ENCODE measurements around the gene NOP53.
A peak's percentile ranks its signal among the peaks of the same experiment; 100 is the strongest.
"Not testable (repeated sequence)": the region's sequence is repeated elsewhere in the genome, so short reads cannot be mapped to it uniquely, and the experiment has no call there.

The NOP53 gene

GRCh38 chr19:47778954-47779351, 33.6 kb downstream of the NOP53 start:
- Histone ChIP-seq H3K36me3 (ENCODE audit: control insufficient read depth in 2 of 2, insufficient read depth in 2 of 2, low read length in 2 of 2) (peaks cover 17 to 20% of the 10 kb centered on the region in 2 donors), H3K9me3 (ENCODE audit: control insufficient read depth in 2 of 2, low read length in 2 of 2) (no peaks in the 10 kb centered on the region), H3K9ac (ENCODE audit: low read length in 2 of 2) (peak overlapping the region; percentile 90 to 93), H3K4me1 (ENCODE audit: control insufficient read depth, insufficient read depth, low read length) (peaks cover 47% of the 10 kb centered on the region), H3K27ac (ENCODE audit: low read length) (peak overlapping the region; percentile 98), H3K27me3 (ENCODE audit: control insufficient read depth in 1 of 2, insufficient read depth in 2 of 2, low read length in 2 of 2) (no peaks in the 10 kb centered on the region), H3K4me3 (ENCODE audit: low read length in 2 of 2) (peak overlapping the region; percentile 72 to 97)

- H3K9me3 ChIP-seq (ENCODE audit: control insufficient read depth in 2 of 2, low read length in 2 of 2), result no peaks in the 10 kb centered on the region
- peak overlapping the region; percentile 72 to 97 for H3K4me3 ChIP-seq (ENCODE audit: low read length in 2 of 2)
- peak overlapping the region; percentile 90 to 93 for H3K9ac ChIP-seq (ENCODE audit: low read length in 2 of 2)
- peaks cover 24 to 25% of the 10 kb centered on the region in 2 donors for H3K36me3 ChIP-seq (ENCODE audit: control insufficient read depth in 2 of 2, insufficient read depth in 2 of 2, low read length in 2 of 2)
- H3K4me1 ChIP-seq (ENCODE audit: control insufficient read depth, insufficient read depth, low read length), result peaks cover 49% of the 10 kb centered on the region
- peak overlapping the region; percentile 98 for H3K27ac ChIP-seq (ENCODE audit: low read length)
- H3K27me3 ChIP-seq (ENCODE audit: control insufficient read depth in 1 of 2, insufficient read depth in 2 of 2, low read length in 2 of 2), result no peaks in the 10 kb centered on the region
Measured at GRCh38 chr19:47779524-47780214, 34.3 kb downstream of the NOP53 start.

DNA sequence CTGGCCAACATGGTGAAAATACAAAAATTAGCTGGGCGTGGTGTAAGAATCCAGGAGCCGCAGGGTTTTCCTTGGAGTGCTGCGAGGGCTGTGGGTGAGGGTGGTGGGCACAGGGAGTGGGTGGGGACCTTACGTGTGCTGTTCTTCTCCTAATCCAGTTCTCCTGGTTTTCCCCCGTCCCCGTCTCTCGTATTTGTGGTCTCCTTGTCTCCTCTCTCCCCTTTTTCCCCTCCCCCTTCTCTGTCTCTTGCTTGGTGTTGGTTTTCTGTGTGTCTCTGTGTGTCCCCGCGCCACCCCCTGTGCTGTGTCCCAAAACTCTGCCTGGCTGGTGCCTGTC, 34.8 kb downstream of the NOP53 start:
- peak overlapping the region; percentile 66 to 90 for H3K9ac ChIP-seq (ENCODE audit: low read length in 2 of 2)
- H3K4me3 ChIP-seq (ENCODE audit: low read length in 2 of 2), result peak overlapping the region; percentile 72 to 97
- H3K27ac ChIP-seq (ENCODE audit: low read length), result peak overlapping the region; percentile 98
- H3K27me3 ChIP-seq (ENCODE audit: control insufficient read depth in 1 of 2, insufficient read depth in 2 of 2, low read length in 2 of 2), result no peaks in the 10 kb centered on the region
- peaks cover 49% of the 10 kb centered on the region for H3K4me1 ChIP-seq (ENCODE audit: control insufficient read depth, insufficient read depth, low read length)
- H3K36me3 ChIP-seq (ENCODE audit: control insufficient read depth in 2 of 2, insufficient read depth in 2 of 2, low read length in 2 of 2), result peaks cover 26 to 27% of the 10 kb centered on the region in 2 donors
- no peaks in the 10 kb centered on the region for H3K9me3 ChIP-seq (ENCODE audit: control insufficient read depth in 2 of 2, low read length in 2 of 2)

DNA sequence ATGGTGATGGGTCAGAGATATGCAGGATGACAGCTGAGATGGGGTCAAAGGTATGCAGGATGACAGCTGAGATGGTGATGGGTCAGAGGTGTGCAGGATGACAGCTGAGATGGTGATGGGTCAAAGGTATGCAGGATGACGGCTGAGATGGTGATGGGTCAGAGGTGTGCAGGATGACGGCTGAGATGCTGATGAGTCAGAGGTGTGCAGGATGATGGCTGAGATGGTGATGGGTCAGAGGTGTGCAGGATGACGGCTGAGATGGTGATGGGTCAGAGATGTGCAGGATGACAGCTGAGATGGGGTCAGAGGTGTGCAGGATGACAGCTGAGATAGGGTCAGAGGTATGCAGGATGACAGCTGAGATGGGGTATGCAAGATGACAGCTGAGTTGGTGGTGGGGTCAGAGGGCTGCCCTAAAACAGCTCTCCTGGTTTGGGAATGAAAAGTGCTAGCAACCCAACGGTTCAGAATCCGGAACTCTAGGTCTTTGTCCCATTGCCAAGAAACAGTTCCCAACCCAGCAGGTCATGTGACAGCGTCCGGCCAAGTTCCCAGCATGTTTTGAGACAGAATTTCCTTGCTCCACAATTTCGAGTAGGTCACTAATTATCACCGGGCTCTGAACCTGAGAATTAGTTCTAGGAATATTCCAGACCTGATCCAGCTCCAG, 36.4 kb downstream of the NOP53 start:
- H3K4me1 ChIP-seq (ENCODE audit: control insufficient read depth, insufficient read depth, low read length), result peaks cover 49% of the 10 kb centered on the region

GRCh38 chr19:47786566-47786965, 41.2 kb downstream of the NOP53 start:
- Histone ChIP-seq H3K4me3 (ENCODE audit: low read length in 2 of 2) (no peak overlapping the region), H3K4me1 (ENCODE audit: control insufficient read depth, insufficient read depth, low read length) (peaks cover 27% of the 10 kb centered on the region), H3K36me3 (ENCODE audit: control insufficient read depth in 2 of 2, insufficient read depth in 2 of 2, low read length in 2 of 2) (peaks cover 29 to 34% of the 10 kb centered on the region in 2 donors), H3K27me3 (ENCODE audit: control insufficient read depth in 1 of 2, insufficient read depth in 2 of 2, low read length in 2 of 2) (no peaks in the 10 kb centered on the region), H3K27ac (ENCODE audit: low read length) (peak overlapping the region; percentile 24), H3K9ac (ENCODE audit: low read length in 2 of 2) (peak overlapping the region in 1 of 2 donors; percentile 9), H3K9me3 (ENCODE audit: control insufficient read depth in 2 of 2, low read length in 2 of 2) (no peaks in the 10 kb centered on the region)

More for the DNA sequence above, 36.4 kb downstream of the NOP53 start:
- no peaks in the 10 kb centered on the region for H3K9me3 ChIP-seq (ENCODE audit: control insufficient read depth in 2 of 2, low read length in 2 of 2)
- no peak overlapping the region for H3K27ac ChIP-seq (ENCODE audit: low read length)
- H3K27me3 ChIP-seq (ENCODE audit: control insufficient read depth in 1 of 2, insufficient read depth in 2 of 2, low read length in 2 of 2), result no peaks in the 10 kb centered on the region
- H3K36me3 ChIP-seq (ENCODE audit: control insufficient read depth in 2 of 2, insufficient read depth in 2 of 2, low read length in 2 of 2), result peaks cover 34 to 40% of the 10 kb centered on the region in 2 donors
- no peak overlapping the region for H3K9ac ChIP-seq (ENCODE audit: low read length in 2 of 2)
- peak overlapping the region; percentile 63 to 97 for H3K4me3 ChIP-seq (ENCODE audit: low read length in 2 of 2)

GRCh38 chr19:47787307-47787706, 42.0 kb downstream of the NOP53 start:
- Histone ChIP-seq H3K27ac (ENCODE audit: low read length) (peak overlapping the region; percentile 24), H3K4me1 (ENCODE audit: control insufficient read depth, insufficient read depth, low read length) (peaks cover 20% of the 10 kb centered on the region), H3K36me3 (ENCODE audit: control insufficient read depth in 2 of 2, insufficient read depth in 2 of 2, low read length in 2 of 2) (peaks cover 27 to 30% of the 10 kb centered on the region in 2 donors)
- H3K9me3 ChIP-seq (ENCODE audit: control insufficient read depth in 2 of 2, low read length in 2 of 2); H3K27me3 ChIP-seq (ENCODE audit: control insufficient read depth in 1 of 2, insufficient read depth in 2 of 2, low read length in 2 of 2); H3K4me3 ChIP-seq (ENCODE audit: low read length in 2 of 2); H3K9ac ChIP-seq (ENCODE audit: low read length in 2 of 2): not testable (repeated sequence)

- not testable (repeated sequence) for H3K4me1 ChIP-seq (ENCODE audit: control insufficient read depth, insufficient read depth, low read length); H3K27me3 ChIP-seq (ENCODE audit: control insufficient read depth in 1 of 2, insufficient read depth in 2 of 2, low read length in 2 of 2); H3K9me3 ChIP-seq (ENCODE audit: control insufficient read depth in 2 of 2, low read length in 2 of 2); H3K4me3 ChIP-seq (ENCODE audit: low read length in 2 of 2); H3K9ac ChIP-seq (ENCODE audit: low read length in 2 of 2); H3K27ac ChIP-seq (ENCODE audit: low read length)
- peaks cover 11 to 16% of the 10 kb centered on the region in 2 donors for H3K36me3 ChIP-seq (ENCODE audit: control insufficient read depth in 2 of 2, insufficient read depth in 2 of 2, low read length in 2 of 2)
Measured at GRCh38 chr19:47789811-47790210, 44.5 kb downstream of the NOP53 start.

- H3K27me3 ChIP-seq (ENCODE audit: control insufficient read depth in 1 of 2, insufficient read depth in 2 of 2, low read length in 2 of 2), result no peaks in the 10 kb centered on the region
- H3K4me1 ChIP-seq (ENCODE audit: control insufficient read depth, insufficient read depth, low read length), result peaks cover 8% of the 10 kb centered on the region
- no peak overlapping the region for H3K4me3 ChIP-seq (ENCODE audit: low read length in 2 of 2)
- H3K27ac ChIP-seq (ENCODE audit: low read length), result no peak overlapping the region
- H3K36me3 ChIP-seq (ENCODE audit: control insufficient read depth in 2 of 2, insufficient read depth in 2 of 2, low read length in 2 of 2), result peaks cover 8 to 12% of the 10 kb centered on the region in 2 donors
- no peaks in the 10 kb centered on the region for H3K9me3 ChIP-seq (ENCODE audit: control insufficient read depth in 2 of 2, low read length in 2 of 2)
- H3K9ac ChIP-seq (ENCODE audit: low read length in 2 of 2), result no peak overlapping the region
Measured at GRCh38 chr19:47790398-47790814, 45.1 kb downstream of the NOP53 start.

DNA sequence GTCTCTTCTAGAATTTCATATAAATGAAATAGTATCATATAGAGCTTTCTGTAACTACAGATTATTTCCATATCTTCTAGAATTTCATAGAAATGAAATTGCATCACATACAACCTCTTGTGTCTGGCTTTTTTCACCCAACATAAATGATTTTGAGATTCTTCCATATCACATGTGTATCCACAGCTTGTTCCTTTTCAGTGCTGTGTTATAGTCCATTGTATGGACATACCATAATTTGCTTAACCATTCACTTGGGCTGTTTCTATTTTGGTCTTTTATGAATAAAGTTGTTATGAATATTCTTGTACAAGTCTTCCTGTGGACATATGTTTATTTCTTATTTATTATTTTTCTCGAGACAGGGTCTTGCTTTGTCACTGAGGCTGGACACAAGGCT, 47.3 kb downstream of the NOP53 start:
- no peak overlapping the region for H3K4me3 ChIP-seq (ENCODE audit: low read length in 2 of 2)
- no peak overlapping the region for H3K9ac ChIP-seq (ENCODE audit: low read length in 2 of 2)
- H3K9me3 ChIP-seq (ENCODE audit: control insufficient read depth in 2 of 2, low read length in 2 of 2), result no peaks in the 10 kb centered on the region
- no peaks in the 10 kb centered on the region for H3K36me3 ChIP-seq (ENCODE audit: control insufficient read depth in 2 of 2, insufficient read depth in 2 of 2, low read length in 2 of 2)
- H3K27ac ChIP-seq (ENCODE audit: low read length), result no peak overlapping the region
- no peaks in the 10 kb centered on the region for H3K27me3 ChIP-seq (ENCODE audit: control insufficient read depth in 1 of 2, insufficient read depth in 2 of 2, low read length in 2 of 2)
- peaks cover 8% of the 10 kb centered on the region for H3K4me1 ChIP-seq (ENCODE audit: control insufficient read depth, insufficient read depth, low read length)

- Histone ChIP-seq H3K27me3 (ENCODE audit: control insufficient read depth in 1 of 2, insufficient read depth in 2 of 2, low read length in 2 of 2) (no peaks in the 10 kb centered on the region), H3K4me3 (ENCODE audit: low read length in 2 of 2) (no peak overlapping the region), H3K27ac (ENCODE audit: low read length) (no peak overlapping the region), H3K4me1 (ENCODE audit: control insufficient read depth, insufficient read depth, low read length) (peaks cover 4% of the 10 kb centered on the region), H3K36me3 (ENCODE audit: control insufficient read depth in 2 of 2, insufficient read depth in 2 of 2, low read length in 2 of 2) (no peaks in the 10 kb centered on the region), H3K9me3 (ENCODE audit: control insufficient read depth in 2 of 2, low read length in 2 of 2) (no peaks in the 10 kb centered on the region), H3K9ac (ENCODE audit: low read length in 2 of 2) (no peak overlapping the region)
Measured at GRCh38 chr19:47794526-47794925, 49.2 kb downstream of the NOP53 start.

- Histone ChIP-seq H3K27ac (ENCODE audit: low read length) (no peak overlapping the region), H3K4me1 (ENCODE audit: control insufficient read depth, insufficient read depth, low read length) (no peaks in the 10 kb centered on the region), H3K4me3 (ENCODE audit: low read length in 2 of 2) (no peak overlapping the region), H3K9me3 (ENCODE audit: control insufficient read depth in 2 of 2, low read length in 2 of 2) (no peaks in the 10 kb centered on the region), H3K27me3 (ENCODE audit: control insufficient read depth in 1 of 2, insufficient read depth in 2 of 2, low read length in 2 of 2) (no peaks in the 10 kb centered on the region), H3K36me3 (ENCODE audit: control insufficient read depth in 2 of 2, insufficient read depth in 2 of 2, low read length in 2 of 2) (no peaks in the 10 kb centered on the region), H3K9ac (ENCODE audit: low read length in 2 of 2) (no peak overlapping the region)
Measured at GRCh38 chr19:47796785-47797184, 51.4 kb downstream of the NOP53 start.

Measured in stomach smooth muscle (tissue), 2 donors.